OCI-LY3 (cell line): ENCODE measurements around the gene HEG1.

ENCODE experiments used
- CTCF ChIP-seq: fragments of 200-600, 300-600 bp; sonication (generic); IDR thresholded peaks from 2 replicates; pipeline ENCODE4 v1.5.1; 2014; ENCODE audit warnings: antibody characterized with exemption, low read length, low read depth
- EZH2phosphoT487 ChIP-seq: fragments of 200-600 bp; shearing (Covaris generic); IDR thresholded peaks from 2 replicates; pipeline ENCODE4 v1.6.1; 2018; ENCODE audit warnings: antibody characterized with exemption, mixed run types, low read depth

GRCh38 chr3:124952282-124952855 is 103.4 kb downstream of the HEG1 start:
- no peak for TF ChIP-seq CTCF
- no peak for TF ChIP-seq EZH2phosphoT487
